HepG2 (cell line): Measurements from ENCODE around the gene RNF17.

Source experiments
- E2F5 ChIP-seq: sonication (generic); formaldehyde crosslinking; conservative IDR thresholded peaks from 2 replicates; pipeline ENCODE4 v1.4.0; 2020; ENCODE audit warnings: missing genetic modification reagents
- FOXP4 ChIP-seq: sonication (generic); formaldehyde crosslinking; IDR thresholded peaks from 2 replicates; pipeline ENCODE4 v1.4.0; 2020; ENCODE audit warnings: missing genetic modification reagents
- POLR2A ChIP-seq, 2 experiments: IDR thresholded peaks; 2 replicates each; pipeline ENCODE4 v1.6.1; 2011; ENCODE audit warnings: low read depth in 2 of 2, low read length in 2 of 2, mild to moderate bottlenecking in 1 of 2, moderate library complexity in 1 of 2; ENCODE audit not compliant: insufficient read depth in 1 of 2
- RAD21 ChIP-seq: fragments of 450-650 bp; formaldehyde crosslinking; IDR thresholded peaks from 2 replicates; pipeline ENCODE4 v1.5.0; 2020; ENCODE audit warnings: mild to moderate bottlenecking
- TBP ChIP-seq: sonication (generic); formaldehyde crosslinking; IDR thresholded peaks from 2 replicates; pipeline ENCODE4 v1.5.0; 2020; ENCODE audit warnings: missing genetic modification reagents
- ZNF234 ChIP-seq: sonication (generic); formaldehyde crosslinking; conservative IDR thresholded peaks from 2 replicates; pipeline ENCODE4 v1.5.1; 2020; ENCODE audit warnings: mild to moderate bottlenecking, missing genetic modification reagents

- TF ChIP-seq POLR2A (IDR thresholded peaks at IDR 0.05; ENCODE audit: insufficient read depth in 1 of 2, low read depth in 2 of 2, low read length in 2 of 2) (no peak), TBP (no peak), E2F5 (CRISPR knock-in tag) (no peak), ZNF234 (CRISPR knock-in tag) (no peak), FOXP4 (CRISPR knock-in tag) (no peak), RAD21 (CRISPR knock-in tag) (no peak)
These were observed 47.5 kb upstream of the RNF17 start for GRCh38 chr13:24716446-24716845.
